Subcutaneous adipose tissue (tissue), 4 donors: ENCODE results near the gene RAD51B. TPM values are rescaled to one million over a fixed set of nuclear protein-coding genes. Genes with fewer than 3 reads are reported as not detected.

Experiments used
- total RNA-seq, 4 donors: library from RNA; depleted of rRNA; stranded (reverse); fragments of >200 nt; gene quantifications; one replicate each; pipeline ENCODE4 v1.1.0, GENCODE V29; 2016
- TF ChIP-seq, protein P1 (sequence below): fragments of 450-650 bp; IDR thresholded peaks from one replicate; pipeline ENCODE4 v1.5.1; 2016; ENCODE audit warnings: low read depth, mild to moderate bottlenecking, control low read depth, antibody characterized with exemption, moderate library complexity

Gene RAD51B
- total RNA-seq, 4 donors from 2014 or later = 9.7 to 24.1 (median 16.7) TPM

DNA sequence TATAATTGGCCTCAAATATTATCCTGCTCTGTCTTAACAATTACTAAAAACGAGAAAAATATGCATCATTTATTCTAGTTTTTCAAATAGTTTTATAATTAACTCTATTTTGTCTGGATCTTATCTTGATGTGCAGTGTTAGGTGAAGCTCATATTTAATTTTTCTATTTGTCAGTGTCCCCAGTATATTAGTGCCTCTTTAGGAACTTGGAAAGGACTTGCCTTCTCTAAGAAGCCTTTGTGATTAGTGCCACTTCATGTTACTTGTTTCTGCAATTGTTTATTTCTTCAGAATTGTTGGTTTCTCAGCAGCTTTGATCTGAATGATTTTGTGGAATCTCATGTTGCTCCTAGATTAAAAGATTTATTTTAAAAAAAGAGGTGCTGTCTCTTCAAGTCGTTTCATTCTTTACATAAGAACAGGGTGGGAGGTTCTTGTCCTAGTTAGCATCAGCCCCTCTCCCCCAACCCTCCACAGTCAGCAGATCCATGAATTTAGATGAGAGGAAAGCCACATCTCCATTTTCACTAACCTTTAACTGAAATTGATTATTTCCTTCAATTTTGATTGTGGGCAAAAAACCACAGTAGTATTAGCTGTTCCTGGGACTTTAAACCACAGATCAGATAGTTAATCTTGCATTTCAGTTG, 434.4 kb downstream of the RAD51B start:
- TF ChIP-seq, protein P1, sequence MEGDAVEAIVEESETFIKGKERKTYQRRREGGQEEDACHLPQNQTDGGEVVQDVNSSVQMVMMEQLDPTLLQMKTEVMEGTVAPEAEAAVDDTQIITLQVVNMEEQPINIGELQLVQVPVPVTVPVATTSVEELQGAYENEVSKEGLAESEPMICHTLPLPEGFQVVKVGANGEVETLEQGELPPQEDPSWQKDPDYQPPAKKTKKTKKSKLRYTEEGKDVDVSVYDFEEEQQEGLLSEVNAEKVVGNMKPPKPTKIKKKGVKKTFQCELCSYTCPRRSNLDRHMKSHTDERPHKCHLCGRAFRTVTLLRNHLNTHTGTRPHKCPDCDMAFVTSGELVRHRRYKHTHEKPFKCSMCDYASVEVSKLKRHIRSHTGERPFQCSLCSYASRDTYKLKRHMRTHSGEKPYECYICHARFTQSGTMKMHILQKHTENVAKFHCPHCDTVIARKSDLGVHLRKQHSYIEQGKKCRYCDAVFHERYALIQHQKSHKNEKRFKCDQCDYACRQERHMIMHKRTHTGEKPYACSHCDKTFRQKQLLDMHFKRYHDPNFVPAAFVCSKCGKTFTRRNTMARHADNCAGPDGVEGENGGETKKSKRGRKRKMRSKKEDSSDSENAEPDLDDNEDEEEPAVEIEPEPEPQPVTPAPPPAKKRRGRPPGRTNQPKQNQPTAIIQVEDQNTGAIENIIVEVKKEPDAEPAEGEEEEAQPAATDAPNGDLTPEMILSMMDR = no peak

DNA sequence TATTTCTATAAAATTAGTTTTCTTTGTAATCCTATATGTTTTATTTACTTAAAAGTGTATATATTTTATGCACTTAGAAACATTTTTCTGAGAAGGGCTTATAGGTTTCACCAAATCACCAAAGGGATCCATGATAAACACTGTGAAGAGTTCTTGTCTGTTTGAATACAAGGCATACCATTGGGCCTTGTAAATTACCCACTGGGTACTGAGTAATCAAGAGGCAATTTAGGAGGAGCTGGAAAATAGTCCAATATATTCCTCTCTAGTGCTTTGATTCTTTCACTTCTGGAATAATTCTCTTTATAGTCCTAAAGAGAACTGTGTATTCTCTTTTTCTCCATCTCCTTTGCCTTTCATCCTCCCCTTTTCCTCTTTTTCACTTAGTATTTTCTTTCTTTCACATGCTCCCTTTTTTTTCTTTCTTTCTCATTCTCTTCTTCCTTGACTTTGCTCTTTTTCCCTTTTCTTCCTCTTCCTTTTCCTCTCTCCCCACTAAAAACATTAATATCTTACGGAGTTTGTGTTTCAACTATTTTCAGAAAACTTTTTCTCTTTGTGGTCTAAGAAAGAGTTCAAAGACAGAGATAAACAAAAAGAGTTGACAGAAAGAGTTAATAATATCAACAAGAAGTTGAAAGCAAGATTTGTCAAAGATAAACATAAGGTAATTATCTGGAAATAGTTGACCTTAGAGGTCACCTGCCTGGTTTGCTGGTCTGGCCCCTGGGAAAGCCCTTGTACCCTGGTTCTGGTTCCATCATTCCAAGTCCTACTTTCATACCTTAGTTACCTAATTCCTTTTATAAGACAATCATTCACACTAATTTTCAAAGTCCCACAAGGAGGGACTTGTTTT, 435.3 kb downstream of the RAD51B start:
- TF ChIP-seq, protein P1 = no peak

DNA sequence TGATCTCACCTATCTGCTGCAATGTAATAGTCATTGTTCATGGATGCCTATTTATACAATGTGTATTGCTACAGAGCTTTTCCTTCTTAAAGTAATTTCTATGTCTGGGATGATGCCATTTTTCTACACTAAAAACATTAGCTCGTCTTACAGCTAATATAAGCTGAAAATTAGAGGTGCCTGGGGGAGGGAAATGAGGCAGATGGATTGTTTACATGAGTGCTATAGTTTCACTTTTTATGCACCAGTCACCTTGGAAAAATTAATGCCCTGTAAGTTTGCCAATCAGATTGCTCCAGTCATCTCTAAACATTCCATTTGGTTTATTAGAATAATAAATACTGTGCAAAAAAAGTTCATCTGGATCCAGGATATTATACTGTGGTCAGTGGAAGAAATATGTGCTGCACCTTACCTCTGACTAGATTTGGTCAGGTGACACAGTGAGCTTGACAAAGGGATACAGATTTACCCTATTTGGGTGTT, 436.2 kb downstream of the RAD51B start:
- TF ChIP-seq, protein P1 = no peak

DNA sequence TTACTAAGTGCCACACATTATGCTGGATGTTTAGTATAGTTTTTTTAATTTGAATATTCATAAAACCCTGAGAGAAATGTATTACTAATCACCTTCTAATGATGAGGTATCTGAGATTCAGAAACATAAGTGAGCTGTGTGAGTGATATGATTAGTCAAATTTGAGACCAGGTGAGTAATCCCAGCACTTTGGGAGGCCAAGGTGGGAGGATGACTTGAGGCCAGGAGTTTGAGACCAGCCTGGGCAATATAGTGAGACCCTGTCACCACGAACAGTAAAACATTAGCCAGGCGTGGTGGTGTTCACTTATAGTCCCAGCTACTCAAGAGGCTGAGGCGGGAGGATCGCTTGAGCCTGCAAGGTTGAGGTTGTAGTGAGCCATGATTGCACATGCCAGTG, 438.4 kb downstream of the RAD51B start:
- TF ChIP-seq, protein P1 = no peak

DNA sequence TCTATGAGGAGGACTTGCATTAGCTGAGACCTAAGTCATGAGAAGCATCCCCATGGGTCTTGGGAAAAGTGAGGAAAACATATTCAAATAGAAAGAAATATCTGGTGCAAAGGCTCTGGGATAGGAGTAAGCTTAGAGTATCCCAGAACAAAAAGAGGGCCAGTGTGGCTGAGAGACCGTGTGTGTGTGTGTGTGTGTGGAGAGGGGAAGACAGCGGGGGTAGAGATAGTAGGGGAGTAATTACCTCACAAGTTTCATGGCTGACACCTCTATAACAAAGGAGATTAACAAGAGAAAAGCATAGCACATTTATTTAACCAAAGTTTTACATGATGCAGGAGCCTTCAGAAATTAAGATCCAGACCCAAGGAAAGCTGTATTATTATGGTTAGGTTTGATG, 440.5 kb downstream of the RAD51B start:
- TF ChIP-seq, protein P1 = no peak

DNA sequence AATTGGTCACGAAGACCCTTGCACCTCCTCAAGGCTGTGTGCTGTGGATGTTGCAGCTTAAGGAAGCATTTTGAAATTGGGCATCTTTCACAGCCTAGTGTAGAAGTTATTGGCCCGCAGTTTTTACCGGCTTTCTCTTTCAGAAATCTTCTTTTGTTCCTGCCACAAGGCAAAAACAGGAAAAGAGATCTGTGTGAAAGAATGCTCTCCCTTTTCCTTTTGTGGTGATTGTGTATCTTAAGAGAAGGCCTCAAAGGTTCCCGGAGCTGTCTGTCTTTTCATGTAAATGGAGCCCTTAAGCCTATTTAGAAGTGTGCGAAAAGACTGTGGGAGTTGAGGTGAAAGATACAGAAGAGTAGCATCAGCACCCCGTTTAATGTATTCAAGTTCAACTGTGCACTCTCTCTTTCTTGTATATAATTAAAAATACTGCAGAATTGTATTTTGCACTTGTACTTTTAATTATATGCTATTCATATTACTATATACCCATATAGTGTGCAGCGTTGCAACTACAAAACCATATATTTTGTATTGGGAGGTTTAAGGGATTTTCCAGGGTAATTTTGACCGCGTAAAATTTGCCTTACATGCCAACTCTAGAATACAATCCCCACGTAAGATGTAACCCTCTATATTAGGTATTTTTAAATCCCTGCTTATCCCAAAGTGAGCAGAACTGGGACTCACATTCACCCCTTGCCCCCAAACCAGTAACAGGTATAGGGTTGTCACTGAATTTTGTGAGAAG, 441.7 kb downstream of the RAD51B start:
- TF ChIP-seq, protein P1 = no peak

DNA sequence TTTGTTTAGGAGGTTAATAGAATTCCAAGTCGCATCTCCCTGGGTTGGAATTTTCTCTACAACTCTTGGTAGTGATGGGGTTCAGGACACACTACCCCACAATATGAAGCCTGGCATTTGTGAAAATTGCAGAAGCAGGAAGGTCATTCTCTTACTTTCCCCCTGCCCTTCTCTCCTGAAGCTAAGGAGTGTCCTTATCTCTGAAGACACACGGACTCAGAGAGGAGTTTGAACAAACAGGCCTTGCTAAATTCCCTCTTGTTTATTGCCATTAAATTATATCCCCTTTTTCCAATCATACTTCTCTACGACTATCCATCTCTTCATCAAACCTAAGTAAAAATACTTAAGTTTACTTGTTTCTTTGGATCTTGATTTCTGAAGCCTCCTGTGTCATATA, 443.0 kb downstream of the RAD51B start:
- TF ChIP-seq, protein P1 = no peak
